PFSK-1 (cell line): ENCODE data around the gene ERC2.

Experiments
- FOXP2 ChIP-seq: optimal IDR thresholded peaks from 2 replicates; pipeline ENCODE3; 2011; ENCODE audit warnings: borderline replicate concordance, control low read depth, inconsistent platforms; ENCODE audit not compliant: insufficient read depth; ENCODE audit errors: extremely low read length, extremely low read depth
- POLR2AphosphoS5 ChIP-seq: IDR thresholded peaks from 2 replicates; pipeline ENCODE4 v1.6.1; 2012; ENCODE audit warnings: low read depth, mild to moderate bottlenecking, control low read depth, low read length, moderate library complexity
- SIN3A ChIP-seq: IDR thresholded peaks from 2 replicates; pipeline ENCODE4 v1.6.1; 2012; ENCODE audit warnings: mild to moderate bottlenecking, low read length, moderate library complexity, borderline replicate concordance; ENCODE audit not compliant: insufficient read depth
- TAF1 ChIP-seq: IDR thresholded peaks from 2 replicates; pipeline ENCODE4 v1.6.1; 2012; ENCODE audit warnings: low read length, control low read depth, borderline replicate concordance; ENCODE audit not compliant: insufficient read depth
- TF ChIP-seq, protein P1 (sequence below), 2 experiments: IDR thresholded peaks; 2 replicates each; pipeline versions ENCODE4 v1.6.1 to v1.8.0; 2011 to 2012; ENCODE audit warnings: low read depth in 2 of 2, low read length in 2 of 2, control low read depth in 1 of 2, inconsistent platforms in 1 of 2, mild to moderate bottlenecking in 1 of 2, moderate library complexity in 1 of 2; ENCODE audit not compliant: insufficient read depth in 1 of 2

Gene ERC2

GRCh38 chr3:55571216-55571813, 897.0 kb downstream of the ERC2 start:
- TF ChIP-seq POLR2AphosphoS5: no peak
- TF ChIP-seq TAF1: no peak
- no peak for TF ChIP-seq SIN3A
- TF ChIP-seq, protein P1, sequence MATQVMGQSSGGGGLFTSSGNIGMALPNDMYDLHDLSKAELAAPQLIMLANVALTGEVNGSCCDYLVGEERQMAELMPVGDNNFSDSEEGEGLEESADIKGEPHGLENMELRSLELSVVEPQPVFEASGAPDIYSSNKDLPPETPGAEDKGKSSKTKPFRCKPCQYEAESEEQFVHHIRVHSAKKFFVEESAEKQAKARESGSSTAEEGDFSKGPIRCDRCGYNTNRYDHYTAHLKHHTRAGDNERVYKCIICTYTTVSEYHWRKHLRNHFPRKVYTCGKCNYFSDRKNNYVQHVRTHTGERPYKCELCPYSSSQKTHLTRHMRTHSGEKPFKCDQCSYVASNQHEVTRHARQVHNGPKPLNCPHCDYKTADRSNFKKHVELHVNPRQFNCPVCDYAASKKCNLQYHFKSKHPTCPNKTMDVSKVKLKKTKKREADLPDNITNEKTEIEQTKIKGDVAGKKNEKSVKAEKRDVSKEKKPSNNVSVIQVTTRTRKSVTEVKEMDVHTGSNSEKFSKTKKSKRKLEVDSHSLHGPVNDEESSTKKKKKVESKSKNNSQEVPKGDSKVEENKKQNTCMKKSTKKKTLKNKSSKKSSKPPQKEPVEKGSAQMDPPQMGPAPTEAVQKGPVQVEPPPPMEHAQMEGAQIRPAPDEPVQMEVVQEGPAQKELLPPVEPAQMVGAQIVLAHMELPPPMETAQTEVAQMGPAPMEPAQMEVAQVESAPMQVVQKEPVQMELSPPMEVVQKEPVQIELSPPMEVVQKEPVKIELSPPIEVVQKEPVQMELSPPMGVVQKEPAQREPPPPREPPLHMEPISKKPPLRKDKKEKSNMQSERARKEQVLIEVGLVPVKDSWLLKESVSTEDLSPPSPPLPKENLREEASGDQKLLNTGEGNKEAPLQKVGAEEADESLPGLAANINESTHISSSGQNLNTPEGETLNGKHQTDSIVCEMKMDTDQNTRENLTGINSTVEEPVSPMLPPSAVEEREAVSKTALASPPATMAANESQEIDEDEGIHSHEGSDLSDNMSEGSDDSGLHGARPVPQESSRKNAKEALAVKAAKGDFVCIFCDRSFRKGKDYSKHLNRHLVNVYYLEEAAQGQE (IDR thresholded peaks at IDR 0.05; ENCODE audit: insufficient read depth in 1 of 2, low read depth in 2 of 2, low read length in 2 of 2): no peak
- TF ChIP-seq FOXP2: no peak

- TF ChIP-seq TAF1: no peak
- TF ChIP-seq, protein P1 (IDR thresholded peaks at IDR 0.05; ENCODE audit: insufficient read depth in 1 of 2, low read depth in 2 of 2, low read length in 2 of 2): no peak
- no peak for TF ChIP-seq FOXP2
- no peak for TF ChIP-seq POLR2AphosphoS5
- no peak for TF ChIP-seq SIN3A
These were observed 898.0 kb downstream of the ERC2 start for GRCh38 chr3:55570271-55570711.

- TF ChIP-seq FOXP2: no peak
- TF ChIP-seq SIN3A: no peak
- TF ChIP-seq POLR2AphosphoS5: no peak
- no peak for TF ChIP-seq TAF1
- TF ChIP-seq, protein P1 (IDR thresholded peaks at IDR 0.05; ENCODE audit: insufficient read depth in 1 of 2, low read depth in 2 of 2, low read length in 2 of 2): no peak
These were observed 899.2 kb downstream of the ERC2 start for GRCh38 chr3:55569033-55569599.

GRCh38 chr3:55567615-55568014, 900.7 kb downstream of the ERC2 start:
- TF ChIP-seq, protein P1 (IDR thresholded peaks at IDR 0.05; ENCODE audit: insufficient read depth in 1 of 2, low read depth in 2 of 2, low read length in 2 of 2): no peak
- TF ChIP-seq FOXP2 (no peak), SIN3A (no peak), POLR2AphosphoS5 (no peak), TAF1 (no peak)

GRCh38 chr3:55567121-55567520, 901.1 kb downstream of the ERC2 start:
- TF ChIP-seq, protein P1 (IDR thresholded peaks at IDR 0.05; ENCODE audit: insufficient read depth in 1 of 2, low read depth in 2 of 2, low read length in 2 of 2): no peak
- TF ChIP-seq TAF1: no peak
- no peak for TF ChIP-seq SIN3A
- no peak for TF ChIP-seq FOXP2
- no peak for TF ChIP-seq POLR2AphosphoS5
